ENCODE measurements around the gene PCDH15. TPM values are rescaled to one million over a fixed set of nuclear protein-coding genes. Genes with fewer than 3 reads are reported as not detected.

The PCDH15 gene
- total and polyA plus RNA-seq, 2 experiments from 2014 or later: 0.29 to 0.66 TPM

DNA sequence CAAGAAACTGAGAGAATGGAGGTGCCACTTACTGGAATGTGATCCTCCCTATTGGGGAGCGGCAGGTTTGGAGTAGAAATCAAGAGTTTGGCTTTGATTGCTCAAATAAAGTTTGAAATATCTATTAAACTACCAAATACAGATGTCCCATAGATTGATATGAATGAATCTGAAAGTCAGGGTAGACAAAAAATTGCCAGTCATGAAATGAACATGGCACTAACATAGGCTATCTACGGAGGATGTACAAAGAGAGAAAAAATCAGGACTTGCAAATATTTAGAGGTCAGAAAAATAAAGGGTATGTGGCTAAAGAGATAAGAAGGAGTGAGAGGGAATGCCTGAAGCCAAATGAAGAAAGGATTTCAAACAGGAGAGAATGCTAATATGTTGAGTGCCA lies 119.9 kb downstream of the PCDH15 start (continued):
- TF ChIP-seq, protein P1, sequence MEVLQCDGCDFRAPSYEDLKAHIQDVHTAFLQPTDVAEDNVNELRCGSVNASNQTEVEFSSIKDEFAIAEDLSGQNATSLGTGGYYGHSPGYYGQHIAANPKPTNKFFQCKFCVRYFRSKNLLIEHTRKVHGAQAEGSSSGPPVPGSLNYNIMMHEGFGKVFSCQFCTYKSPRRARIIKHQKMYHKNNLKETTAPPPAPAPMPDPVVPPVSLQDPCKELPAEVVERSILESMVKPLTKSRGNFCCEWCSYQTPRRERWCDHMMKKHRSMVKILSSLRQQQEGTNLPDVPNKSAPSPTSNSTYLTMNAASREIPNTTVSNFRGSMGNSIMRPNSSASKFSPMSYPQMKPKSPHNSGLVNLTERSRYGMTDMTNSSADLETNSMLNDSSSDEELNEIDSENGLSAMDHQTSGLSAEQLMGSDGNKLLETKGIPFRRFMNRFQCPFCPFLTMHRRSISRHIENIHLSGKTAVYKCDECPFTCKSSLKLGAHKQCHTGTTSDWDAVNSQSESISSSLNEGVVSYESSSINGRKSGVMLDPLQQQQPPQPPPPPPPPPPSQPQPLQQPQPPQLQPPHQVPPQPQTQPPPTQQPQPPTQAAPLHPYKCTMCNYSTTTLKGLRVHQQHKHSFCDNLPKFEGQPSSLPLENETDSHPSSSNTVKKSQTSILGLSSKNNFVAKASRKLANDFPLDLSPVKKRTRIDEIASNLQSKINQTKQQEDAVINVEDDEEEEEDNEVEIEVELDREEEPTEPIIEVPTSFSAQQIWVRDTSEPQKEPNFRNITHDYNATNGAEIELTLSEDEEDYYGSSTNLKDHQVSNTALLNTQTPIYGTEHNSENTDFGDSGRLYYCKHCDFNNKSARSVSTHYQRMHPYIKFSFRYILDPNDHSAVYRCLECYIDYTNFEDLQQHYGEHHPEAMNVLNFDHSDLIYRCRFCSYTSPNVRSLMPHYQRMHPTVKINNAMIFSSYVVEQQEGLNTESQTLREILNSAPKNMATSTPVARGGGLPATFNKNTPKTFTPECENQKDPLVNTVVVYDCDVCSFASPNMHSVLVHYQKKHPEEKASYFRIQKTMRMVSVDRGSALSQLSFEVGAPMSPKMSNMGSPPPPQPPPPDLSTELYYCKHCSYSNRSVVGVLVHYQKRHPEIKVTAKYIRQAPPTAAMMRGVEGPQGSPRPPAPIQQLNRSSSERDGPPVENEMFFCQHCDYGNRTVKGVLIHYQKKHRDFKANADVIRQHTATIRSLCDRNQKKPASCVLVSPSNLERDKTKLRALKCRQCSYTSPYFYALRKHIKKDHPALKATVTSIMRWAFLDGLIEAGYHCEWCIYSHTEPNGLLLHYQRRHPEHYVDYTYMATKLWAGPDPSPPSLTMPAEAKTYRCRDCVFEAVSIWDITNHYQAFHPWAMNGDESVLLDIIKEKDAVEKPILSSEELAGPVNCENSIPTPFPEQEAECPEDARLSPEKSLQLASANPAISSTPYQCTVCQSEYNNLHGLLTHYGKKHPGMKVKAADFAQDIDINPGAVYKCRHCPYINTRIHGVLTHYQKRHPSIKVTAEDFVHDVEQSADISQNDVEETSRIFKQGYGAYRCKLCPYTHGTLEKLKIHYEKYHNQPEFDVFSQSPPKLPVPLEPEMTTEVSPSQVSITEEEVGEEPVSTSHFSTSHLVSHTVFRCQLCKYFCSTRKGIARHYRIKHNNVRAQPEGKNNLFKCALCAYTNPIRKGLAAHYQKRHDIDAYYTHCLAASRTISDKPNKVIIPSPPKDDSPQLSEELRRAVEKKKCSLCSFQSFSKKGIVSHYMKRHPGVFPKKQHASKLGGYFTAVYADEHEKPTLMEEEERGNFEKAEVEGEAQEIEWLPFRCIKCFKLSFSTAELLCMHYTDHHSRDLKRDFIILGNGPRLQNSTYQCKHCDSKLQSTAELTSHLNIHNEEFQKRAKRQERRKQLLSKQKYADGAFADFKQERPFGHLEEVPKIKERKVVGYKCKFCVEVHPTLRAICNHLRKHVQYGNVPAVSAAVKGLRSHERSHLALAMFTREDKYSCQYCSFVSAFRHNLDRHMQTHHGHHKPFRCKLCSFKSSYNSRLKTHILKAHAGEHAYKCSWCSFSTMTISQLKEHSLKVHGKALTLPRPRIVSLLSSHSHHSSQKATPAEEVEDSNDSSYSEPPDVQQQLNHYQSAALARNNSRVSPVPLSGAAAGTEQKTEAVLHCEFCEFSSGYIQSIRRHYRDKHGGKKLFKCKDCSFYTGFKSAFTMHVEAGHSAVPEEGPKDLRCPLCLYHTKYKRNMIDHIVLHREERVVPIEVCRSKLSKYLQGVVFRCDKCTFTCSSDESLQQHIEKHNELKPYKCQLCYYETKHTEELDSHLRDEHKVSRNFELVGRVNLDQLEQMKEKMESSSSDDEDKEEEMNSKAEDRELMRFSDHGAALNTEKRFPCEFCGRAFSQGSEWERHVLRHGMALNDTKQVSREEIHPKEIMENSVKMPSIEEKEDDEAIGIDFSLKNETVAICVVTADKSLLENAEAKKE (CRISPR knock-in tag; IDR thresholded peaks at IDR 0.05): no peak
- no peak for TF ChIP-seq CREB1 (CRISPR knock-in tag; IDR thresholded peaks at IDR 0.05; ENCODE audit: low read depth)

DNA sequence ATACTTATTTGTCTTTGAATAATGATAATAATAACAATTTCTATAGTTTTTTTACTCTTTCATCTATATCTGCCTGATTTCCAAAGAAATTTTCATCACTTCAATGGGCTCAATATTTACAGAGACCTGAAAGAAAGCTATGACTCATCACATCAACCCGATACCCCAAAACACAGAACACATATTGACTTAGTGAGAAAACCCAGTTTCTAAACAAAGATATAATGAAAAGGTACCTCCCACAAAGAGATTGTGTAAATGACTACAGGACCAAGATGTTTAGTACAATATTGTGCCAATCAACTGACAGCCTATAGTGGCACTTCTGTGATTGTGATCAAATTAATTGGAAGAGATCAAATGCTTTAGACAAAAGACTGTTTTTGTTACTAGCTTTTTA lies 133.9 kb downstream of the PCDH15 start:
- Mint-ChIP-seq H3K4me3 (no peak overlapping the region), H3K9me3 (no peaks in the 10 kb centered on the region), H3K27me3 (ENCODE audit: insufficient read depth, low read depth, poor library complexity) (no peaks in the 10 kb centered on the region), H3K27ac (no peak overlapping the region), H3K36me3 (ENCODE audit: low read depth) (no peaks in the 10 kb centered on the region), H3K4me1 (no peaks in the 10 kb centered on the region)
- no peaks in the 10 kb centered on the region for H3F3A ChIP-seq (replicated peaks; ENCODE audit: low read depth)
- no peak overlapping the region for H3K4me3 ChIP-seq
- H2AFZ ChIP-seq: no peak overlapping the region
- no peaks in the 10 kb centered on the region for H4K20me1 ChIP-seq (replicated peaks; ENCODE audit: insufficient read depth)
- no peak overlapping the region for H3K4me2 ChIP-seq
- no peaks in the 10 kb centered on the region for H3K9me2 ChIP-seq (ENCODE audit: insufficient read depth)
- DNase-seq (ENCODE audit: low spot score) (no peak), ATAC-seq (no peak)
- H3K27ac ChIP-seq (ENCODE audit: low read depth): no peak overlapping the region
- no peaks in the 10 kb centered on the region for H3K4me1 ChIP-seq (ENCODE audit: insufficient read depth)
- no peaks in the 10 kb centered on the region for H3K36me3 ChIP-seq (ENCODE audit: insufficient read depth)
- no peaks in the 10 kb centered on the region for H3K27me3 ChIP-seq (ENCODE audit: insufficient read depth)
- H3K79me2 ChIP-seq (replicated peaks; ENCODE audit: insufficient read depth): no peaks in the 10 kb centered on the region
- no peak for TF ChIP-seq STAT1 (IDR thresholded peaks at IDR 0.05; ENCODE audit: unreplicated experiment)
- TF ChIP-seq, protein P2, sequence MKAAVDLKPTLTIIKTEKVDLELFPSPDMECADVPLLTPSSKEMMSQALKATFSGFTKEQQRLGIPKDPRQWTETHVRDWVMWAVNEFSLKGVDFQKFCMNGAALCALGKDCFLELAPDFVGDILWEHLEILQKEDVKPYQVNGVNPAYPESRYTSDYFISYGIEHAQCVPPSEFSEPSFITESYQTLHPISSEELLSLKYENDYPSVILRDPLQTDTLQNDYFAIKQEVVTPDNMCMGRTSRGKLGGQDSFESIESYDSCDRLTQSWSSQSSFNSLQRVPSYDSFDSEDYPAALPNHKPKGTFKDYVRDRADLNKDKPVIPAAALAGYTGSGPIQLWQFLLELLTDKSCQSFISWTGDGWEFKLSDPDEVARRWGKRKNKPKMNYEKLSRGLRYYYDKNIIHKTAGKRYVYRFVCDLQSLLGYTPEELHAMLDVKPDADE (IDR thresholded peaks at IDR 0.05): no peak
- no peak for TF ChIP-seq JUNB (IDR thresholded peaks at IDR 0.05; ENCODE audit: unreplicated experiment)
- TF ChIP-seq, protein P3, sequence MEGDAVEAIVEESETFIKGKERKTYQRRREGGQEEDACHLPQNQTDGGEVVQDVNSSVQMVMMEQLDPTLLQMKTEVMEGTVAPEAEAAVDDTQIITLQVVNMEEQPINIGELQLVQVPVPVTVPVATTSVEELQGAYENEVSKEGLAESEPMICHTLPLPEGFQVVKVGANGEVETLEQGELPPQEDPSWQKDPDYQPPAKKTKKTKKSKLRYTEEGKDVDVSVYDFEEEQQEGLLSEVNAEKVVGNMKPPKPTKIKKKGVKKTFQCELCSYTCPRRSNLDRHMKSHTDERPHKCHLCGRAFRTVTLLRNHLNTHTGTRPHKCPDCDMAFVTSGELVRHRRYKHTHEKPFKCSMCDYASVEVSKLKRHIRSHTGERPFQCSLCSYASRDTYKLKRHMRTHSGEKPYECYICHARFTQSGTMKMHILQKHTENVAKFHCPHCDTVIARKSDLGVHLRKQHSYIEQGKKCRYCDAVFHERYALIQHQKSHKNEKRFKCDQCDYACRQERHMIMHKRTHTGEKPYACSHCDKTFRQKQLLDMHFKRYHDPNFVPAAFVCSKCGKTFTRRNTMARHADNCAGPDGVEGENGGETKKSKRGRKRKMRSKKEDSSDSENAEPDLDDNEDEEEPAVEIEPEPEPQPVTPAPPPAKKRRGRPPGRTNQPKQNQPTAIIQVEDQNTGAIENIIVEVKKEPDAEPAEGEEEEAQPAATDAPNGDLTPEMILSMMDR (conservative IDR thresholded peaks at IDR 0.05; ENCODE audit: low read depth in 2 of 2): no peak
- no peak for TF ChIP-seq EZH2phosphoT487 (IDR thresholded peaks at IDR 0.05; ENCODE audit: unreplicated experiment)
- no peak for TF ChIP-seq EZH2 (IDR thresholded peaks at IDR 0.05; ENCODE audit: low read depth, unreplicated experiment)
- TF ChIP-seq ZNF114 (CRISPR knock-in tag; IDR thresholded peaks at IDR 0.05): no peak
- TF ChIP-seq ZNF331 (CRISPR knock-in tag; IDR thresholded peaks at IDR 0.05; ENCODE audit: low read depth): no peak
- no peak for TF ChIP-seq CREB1 (CRISPR knock-in tag; IDR thresholded peaks at IDR 0.05; ENCODE audit: low read depth)
- no peak for TF ChIP-seq NANOG (IDR thresholded peaks at IDR 0.05; ENCODE audit: borderline replicate concordance)
